HTERT RPE-1 (cell line): ENCODE data around the gene KRTAP4-11.
"Not testable (repeated sequence)": the region's sequence is repeated elsewhere in the genome, so short reads cannot be mapped to it uniquely, and the experiment has no call there.

ENCODE experiments used
- in situ Hi-C: fragments of 300-500 bp; cut with MboI; formaldehyde crosslinking; loops from 4 replicates; pipeline ENCODE4 v1.14.3; 2020; ENCODE audit warnings: low sequenced_read_pairs

Gene KRTAP4-11

GRCh38 chr17:41088760-41089352 is 29.3 kb downstream of the KRTAP4-11 start:
- in situ Hi-C loops: not testable (repeated sequence)

GRCh38 chr17:41084100-41084856 is 33.9 kb downstream of the KRTAP4-11 start, which contains the start of gene KRTAP4-7:
Gene KRTAP4-7, plus strand, starts transcription at chr17:41084150. Its CDS starts 57 bp downstream, at chr17:41084207.
- in situ Hi-C loops: not testable (repeated sequence)

GRCh38 chr17:41083427-41083826 is 34.7 kb downstream of the KRTAP4-11 start:
- in situ Hi-C loops: not testable (repeated sequence)

- in situ Hi-C loops: no loop called here
These were observed 35.5 kb downstream of the KRTAP4-11 start for GRCh38 chr17:41082626-41083025.

- in situ Hi-C loops: no loop called here
These were observed 41.4 kb downstream of the KRTAP4-11 start for GRCh38 chr17:41076788-41077187.

- in situ Hi-C loops: no loop called here
These were observed 44.5 kb downstream of the KRTAP4-11 start for GRCh38 chr17:41073676-41074075.

- in situ Hi-C loops: no loop called here
These were observed 46.4 kb downstream of the KRTAP4-11 start for GRCh38 chr17:41071606-41072360.

- in situ Hi-C loops: no loop called here
These were observed 49.1 kb downstream of the KRTAP4-11 start for GRCh38 chr17:41069031-41069430.

GRCh38 chr17:41067281-41067680 is 50.9 kb downstream of the KRTAP4-11 start:
- in situ Hi-C loops: no loop called here
